WI38 (cell line): Measurements from ENCODE around the gene DYNC1I1.

Experiments
- H3K4me3 ChIP-seq: 2 replicates; pipeline ENCODE4 v1.5.1; 2011; ENCODE audit warnings: low read depth, mild to moderate bottlenecking, control low read depth, low read length
- CTCF ChIP-seq: IDR thresholded peaks from 2 replicates; pipeline ENCODE4 v1.5.1; 2012; ENCODE audit warnings: low read depth, mild to moderate bottlenecking, control low read depth, low read length

DYNC1I1 gene

GRCh38 chr7:96052289-96052688 lies 279.9 kb downstream of the DYNC1I1 start:
- TF ChIP-seq CTCF, result no peak
- H3K4me3 ChIP-seq, result no peak overlapping the region

GRCh38 chr7:96052860-96053470 lies 280.6 kb downstream of the DYNC1I1 start:
- TF ChIP-seq CTCF, result no peak
- no peak overlapping the region for H3K4me3 ChIP-seq

DNA sequence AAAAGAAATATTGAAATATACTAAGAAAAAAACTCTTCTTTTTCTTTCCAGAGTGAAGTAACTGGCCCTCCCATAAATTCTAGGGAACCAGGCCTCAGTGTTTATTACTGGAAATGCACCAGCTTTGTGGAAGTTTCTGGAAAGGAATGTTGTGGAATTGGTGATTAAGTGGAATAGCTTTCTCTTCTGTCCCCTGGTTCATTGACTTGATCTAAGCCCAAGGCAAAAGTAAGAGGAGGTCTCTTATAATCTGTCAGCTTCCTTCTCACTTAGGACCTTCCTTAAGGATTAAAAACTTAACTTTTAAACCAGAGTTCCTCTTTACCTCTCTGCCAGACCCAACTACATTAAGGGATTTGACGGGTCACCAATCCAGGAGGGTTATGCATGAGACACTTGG lies 283.4 kb downstream of the DYNC1I1 start:
- no peak overlapping the region for H3K4me3 ChIP-seq
- TF ChIP-seq CTCF, result no peak

GRCh38 chr7:96059075-96059474 lies 286.7 kb downstream of the DYNC1I1 start:
- no peak for TF ChIP-seq CTCF
- no peak overlapping the region for H3K4me3 ChIP-seq

DNA sequence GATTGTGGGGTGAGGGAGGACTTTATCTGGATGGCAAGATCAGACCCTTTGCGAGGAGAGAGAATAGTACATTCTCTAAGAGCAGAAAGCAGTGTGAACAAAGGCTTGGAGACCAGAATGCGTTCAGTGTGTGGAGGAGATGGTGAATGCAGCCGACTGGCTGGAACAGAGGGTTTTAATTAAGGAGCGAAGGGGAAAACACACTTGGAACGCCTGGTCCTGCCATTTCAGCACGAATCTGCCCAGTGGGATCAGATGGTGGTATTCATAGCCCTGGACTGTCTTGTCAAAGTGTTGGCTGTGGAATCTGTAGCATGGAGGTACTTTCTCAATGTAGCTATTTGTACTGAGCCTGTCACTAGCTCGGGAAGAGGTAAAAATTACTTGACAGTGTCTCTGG lies 288.7 kb downstream of the DYNC1I1 start:
- TF ChIP-seq CTCF, result no peak

GRCh38 chr7:96061844-96062243 lies 289.5 kb downstream of the DYNC1I1 start:
- no peak for TF ChIP-seq CTCF
- H3K4me3 ChIP-seq, result no peak overlapping the region

More for the DNA sequence above, 288.7 kb downstream of the DYNC1I1 start:
- H3K4me3 ChIP-seq, result no peak overlapping the region

DNA sequence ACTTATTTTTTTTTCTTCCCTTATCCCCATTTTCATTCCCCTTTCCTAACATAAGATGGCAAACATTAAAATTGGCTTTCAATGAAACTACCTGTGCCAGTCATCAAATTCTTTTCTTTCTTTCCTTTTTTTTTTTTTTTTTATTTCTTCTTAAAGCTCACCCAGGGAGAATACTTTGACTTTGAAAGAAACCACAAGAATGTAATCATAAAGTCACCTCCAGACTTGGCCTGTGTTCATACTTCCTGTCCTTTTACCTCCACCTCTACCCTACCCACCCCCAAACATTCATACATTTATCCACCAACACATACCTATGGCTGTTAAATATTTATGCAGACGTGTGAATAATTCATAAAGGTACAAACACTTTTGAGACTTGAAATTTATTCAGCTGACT lies 295.0 kb downstream of the DYNC1I1 start:
- H3K4me3 ChIP-seq, result no peak overlapping the region
- TF ChIP-seq CTCF, result no peak
